T-cell (primary cell): ENCODE measurements around the gene C1orf21. TPM values are rescaled to one million over a fixed set of nuclear protein-coding genes. Genes with fewer than 3 reads are reported as not detected.

Source experiments
- ATAC-seq, 4 experiments: fragments of 200-7000 bp in 3 of 4; fragments of 150-1000 bp in 1 of 4; cut with Tn5 transposase; replicated peaks in 1 of 4; 1 replicate in 3 of 4; 2 replicates in 1 of 4; pipeline ENCODE4 v1.10.0; 2021; ENCODE audit warnings: moderate library complexity in 3 of 4, mild to moderate bottlenecking in 2 of 4, moderate number of reproducible peaks in 1 of 4
- CTCF ChIA-PET, 2 donors: fragments of 300-600 bp; sonication (Branson Sonifier 250); formaldehyde crosslinking; loops; one replicate each; lab custom pipeline; 2022; ENCODE audit warnings: antibody characterized with exemption in 2 of 2; lab: Charles Lee
- POLR2A ChIA-PET, 2 donors: fragments of 300-600 bp; sonication (Branson Sonifier 250); formaldehyde crosslinking; loops; one replicate each; lab custom pipeline; 2022; ENCODE audit warnings: antibody characterized with exemption in 2 of 2; lab: Charles Lee
- DNase-seq, 35 experiments: peaks; one replicate each; pipeline versions ENCODE4 v3.0.0 to v3.0.0-alpha.2; 2013 to 2023
- H3K27ac ChIP-seq: one replicate; pipeline ENCODE4 v1.5.1; 2013; ENCODE audit warnings: low read length
- H3K27me3 ChIP-seq, 2 experiments: replicated peaks in 1 of 2; 1 replicate in 1 of 2; 2 replicates in 1 of 2; pipeline versions ENCODE4 v1.6.1 to v1.7.0; 2013; ENCODE audit warnings: low read length in 1 of 2, mixed read lengths in 1 of 2; ENCODE audit not compliant: control insufficient read depth in 2 of 2, insufficient read depth in 2 of 2; ENCODE audit errors: extremely low read depth in 1 of 2
- H3K36me3 ChIP-seq, 2 donors: 1 replicate in 1 of 2; 2 replicates in 1 of 2; pipeline versions ENCODE4 v1.6.1 to v1.7.0; 2013; ENCODE audit warnings: low read length in 1 of 2; ENCODE audit not compliant: control insufficient read depth in 2 of 2, insufficient read depth in 1 of 2; ENCODE audit errors: extremely low read depth in 1 of 2
- H3K4me1 ChIP-seq, 2 experiments: 1 replicate in 1 of 2; 2 replicates in 1 of 2; pipeline versions ENCODE4 v1.6.1 to v1.7.0; 2013; ENCODE audit warnings: low read length in 2 of 2, mixed read lengths in 1 of 2; ENCODE audit not compliant: insufficient read depth in 2 of 2, control insufficient read depth in 1 of 2; ENCODE audit errors: extremely low read depth in 1 of 2
- H3K4me3 ChIP-seq, 2 donors: 1 replicate in 1 of 2; 2 replicates in 1 of 2; pipeline versions ENCODE4 v1.5.1 to v1.7.0; 2013; ENCODE audit warnings: mild to moderate bottlenecking in 2 of 2, low read length in 1 of 2, moderate library complexity in 1 of 2; ENCODE audit not compliant: control insufficient read depth in 1 of 2; ENCODE audit errors: extremely low read depth in 1 of 2
- H3K9me3 ChIP-seq: 2 replicates; pipeline ENCODE4 v1.7.0; 2013
- H3K27ac Mint-ChIP-seq, 2 donors: one replicate each; pipeline ENCODE4 v1.8.0; 2020 to 2021; ENCODE audit warnings: mild to moderate bottlenecking in 2 of 2, mixed read lengths in 2 of 2
- H3K27me3 Mint-ChIP-seq, 2 donors: one replicate each; pipeline ENCODE4 v1.8.0; 2021 to 2022; ENCODE audit warnings: mixed read lengths in 2 of 2
- H3K36me3 Mint-ChIP-seq: one replicate; pipeline ENCODE4 v1.8.0; 2021; ENCODE audit warnings: mixed read lengths
- H3K4me1 Mint-ChIP-seq, 3 donors: one replicate each; pipeline ENCODE4 v1.8.0; 2020 to 2022; ENCODE audit warnings: mixed read lengths in 3 of 3, mild to moderate bottlenecking in 1 of 3
- H3K4me3 Mint-ChIP-seq, 3 donors: one replicate each; pipeline ENCODE4 v1.8.0; 2020 to 2022; ENCODE audit warnings: mild to moderate bottlenecking in 3 of 3, mixed read lengths in 3 of 3, moderate library complexity in 3 of 3
- H3K9me3 Mint-ChIP-seq, 3 donors: one replicate each; pipeline ENCODE4 v1.8.0; 2020 to 2022; ENCODE audit warnings: mixed read lengths in 3 of 3
- WGBS: methylation state at CpG from one replicate; pipeline ENCODE4 v1.1.5; 2013; ENCODE audit warnings: missing lambda C conversion rate; ENCODE audit not compliant: insufficient coverage; 5-methylcytosine and 5-hydroxymethylcytosine counted together
- total RNA-seq, 35 experiments: library from RNA in 6 of 35; stranded (reverse) in 6 of 35; fragments of 120-200 nt in 1 of 35; gene quantifications; one replicate each; pipeline versions ENCODE4 v1.2.1 to v1.2.4 and lab custom pipeline; 2013 to 2026

The C1orf21 gene
- total RNA-seq, 5 donors from 2014 or later (not counting 1 experiment from before 2014, with no cell fraction given): 1.4 to 17.2 (median 5.9) TPM

DNA sequence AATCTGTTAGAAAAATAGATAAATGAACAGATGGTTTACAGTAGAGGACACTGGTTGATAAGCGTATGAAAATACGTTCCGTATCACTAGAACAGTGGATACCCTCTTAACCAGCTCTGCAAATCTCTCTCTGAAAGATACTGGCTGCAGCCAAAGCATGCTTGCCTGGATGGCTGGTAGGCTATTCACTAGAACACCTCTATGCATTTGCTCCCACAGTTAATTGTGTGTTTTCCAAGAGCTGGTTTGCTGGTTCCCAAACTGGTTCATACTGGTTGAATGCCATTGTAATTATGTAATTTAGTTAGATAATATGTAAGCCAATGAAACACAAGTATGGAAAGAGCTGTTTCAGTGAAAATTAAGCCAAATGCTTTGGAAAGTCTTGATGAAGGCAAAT lies 126.6 kb downstream of the C1orf21 start:
- WGBS: 100% methylated on average over 2 of the region's 3 CpGs
- ATAC-seq (no peak), DNase-seq (no peak)
- CTCF ChIA-PET: no interaction called here
- H3K4me3 Mint-ChIP-seq: no peak overlapping the region
- Histone ChIP-seq H3K4me1 (no peaks in the 10 kb centered on the region), H3K4me3 (no peak overlapping the region), H3K36me3 (no peaks in the 10 kb centered on the region), H3K27ac (no peak overlapping the region), H3K27me3 (no peaks in the 10 kb centered on the region), H3K9me3 (no peaks in the 10 kb centered on the region)
- H3K9me3 Mint-ChIP-seq: peaks cover 0 to 3% (median 0%) of the 10 kb centered on the region in 3 donors
- H3K27ac Mint-ChIP-seq: no peak overlapping the region
- peaks cover 5 to 6% of the 10 kb centered on the region in 2 donors for H3K27me3 Mint-ChIP-seq
- H3K36me3 Mint-ChIP-seq: no peaks in the 10 kb centered on the region
- POLR2A ChIA-PET: no interaction called here
- H3K4me1 Mint-ChIP-seq: no peaks in the 10 kb centered on the region

DNA sequence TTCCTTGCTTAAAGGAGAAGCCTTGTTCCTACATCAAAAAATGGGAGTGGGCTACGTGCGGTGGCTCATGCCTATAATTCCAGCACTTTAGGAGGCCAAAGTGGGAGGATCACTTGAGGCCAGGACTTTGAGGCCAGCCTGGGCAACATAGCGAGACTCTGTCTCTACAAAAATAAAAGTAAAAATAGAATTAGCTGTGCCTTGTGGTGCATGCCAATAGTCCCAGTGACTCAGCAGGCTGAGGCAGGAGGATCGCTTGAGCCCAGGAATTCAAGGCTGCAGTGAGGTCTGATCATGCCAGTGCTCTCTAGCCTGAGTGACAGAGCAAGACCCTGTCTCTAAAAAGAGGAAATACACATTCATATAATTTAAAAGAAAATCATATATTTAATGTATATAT lies 127.1 kb downstream of the C1orf21 start:
- Histone ChIP-seq H3K27ac (no peak overlapping the region), H3K4me1 (no peaks in the 10 kb centered on the region), H3K4me3 (no peak overlapping the region), H3K9me3 (no peaks in the 10 kb centered on the region), H3K36me3 (no peaks in the 10 kb centered on the region), H3K27me3 (no peaks in the 10 kb centered on the region)
- Mint-ChIP-seq H3K4me3 (no peak overlapping the region), H3K4me1 (no peaks in the 10 kb centered on the region), H3K27me3 (peaks cover 5 to 6% of the 10 kb centered on the region in 2 donors), H3K27ac (no peak overlapping the region), H3K9me3 (peaks cover 0 to 3% (median 0%) of the 10 kb centered on the region in 3 donors), H3K36me3 (no peaks in the 10 kb centered on the region)
- ChIA-PET CTCF (no interaction called here), POLR2A (no interaction called here)
- WGBS: 93% methylated on average over 3 of the region's 4 CpGs
- ATAC-seq (no peak), DNase-seq (no peak)

DNA sequence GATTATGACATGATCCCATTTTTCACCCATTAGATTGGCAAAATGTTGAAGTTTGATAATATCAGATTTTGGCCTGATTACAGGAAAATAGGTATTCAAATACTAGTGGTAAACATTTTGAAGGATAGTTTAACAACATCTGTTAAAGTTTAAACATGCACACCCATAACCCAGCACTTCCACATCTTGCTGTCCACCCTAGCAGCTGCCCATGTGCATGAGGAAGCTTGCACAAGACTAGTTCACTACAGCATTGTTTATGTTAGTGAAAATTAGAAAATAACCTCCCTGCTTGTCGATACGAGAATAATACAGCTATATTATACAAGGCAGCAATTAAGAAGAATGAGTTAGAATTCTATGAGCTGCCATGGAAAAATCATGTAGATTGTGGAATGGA lies 127.6 kb downstream of the C1orf21 start:
- no peak overlapping the region for H3K4me3 ChIP-seq

DNA sequence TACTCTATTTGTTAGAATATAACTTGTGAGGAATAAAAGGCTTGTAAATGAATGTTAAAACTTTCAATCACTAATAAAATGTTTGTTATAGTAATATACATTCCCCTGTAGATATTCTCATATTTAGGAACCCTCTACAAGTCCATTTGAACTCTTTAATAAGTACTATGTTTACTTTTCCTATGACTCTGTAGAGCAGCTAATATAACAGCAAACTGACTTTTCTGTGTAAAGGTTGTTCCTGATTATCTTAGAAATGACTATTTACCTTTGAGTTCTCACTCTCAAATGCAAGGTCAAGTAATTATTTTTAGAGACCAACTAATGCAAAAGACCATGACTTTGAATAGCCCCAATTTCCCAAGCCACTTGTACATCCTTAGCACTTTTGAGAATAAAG lies 130.3 kb downstream of the C1orf21 start:
- Mint-ChIP-seq H3K9me3 (peaks cover 0 to 3% (median 0%) of the 10 kb centered on the region in 3 donors), H3K27ac (no peak overlapping the region), H3K4me3 (no peak overlapping the region), H3K36me3 (no peaks in the 10 kb centered on the region), H3K4me1 (no peaks in the 10 kb centered on the region), H3K27me3 (peaks cover 2 to 5% of the 10 kb centered on the region in 2 donors)
- ChIA-PET CTCF (interaction anchor here in 1 of 2 donors (0.6 kb wide), 1 partner anchor 118 kb away, joined by 5 read pairs; no protein-coding TSS in a partner anchor), POLR2A (no interaction called here)
- Histone ChIP-seq H3K27ac (no peak overlapping the region), H3K4me1 (no peaks in the 10 kb centered on the region), H3K4me3 (no peak overlapping the region), H3K36me3 (no peaks in the 10 kb centered on the region), H3K27me3 (no peaks in the 10 kb centered on the region), H3K9me3 (no peaks in the 10 kb centered on the region)
- ATAC-seq: no peak
- no peak for DNase-seq

More for the DNA sequence above, 127.6 kb downstream of the C1orf21 start:
- POLR2A ChIA-PET: interaction anchor here in 1 of 2 donors (0.6 kb wide), 1 partner anchor 127 kb away, joined by 3 read pairs; no protein-coding TSS in a partner anchor
- DNase-seq (no peak), ATAC-seq (no peak)
- Histone ChIP-seq H3K36me3 (no peaks in the 10 kb centered on the region), H3K9me3 (no peaks in the 10 kb centered on the region), H3K4me1 (no peaks in the 10 kb centered on the region), H3K27me3 (no peaks in the 10 kb centered on the region), H3K27ac (no peak overlapping the region)
- Mint-ChIP-seq H3K4me1 (no peaks in the 10 kb centered on the region), H3K4me3 (no peak overlapping the region), H3K27me3 (peaks cover 2 to 5% of the 10 kb centered on the region in 2 donors), H3K27ac (no peak overlapping the region), H3K36me3 (no peaks in the 10 kb centered on the region), H3K9me3 (peaks cover 0 to 3% (median 0%) of the 10 kb centered on the region in 3 donors)
- CTCF ChIA-PET: no interaction called here
- WGBS: no CpG with 5 or more reads among the region's 2 CpGs

DNA sequence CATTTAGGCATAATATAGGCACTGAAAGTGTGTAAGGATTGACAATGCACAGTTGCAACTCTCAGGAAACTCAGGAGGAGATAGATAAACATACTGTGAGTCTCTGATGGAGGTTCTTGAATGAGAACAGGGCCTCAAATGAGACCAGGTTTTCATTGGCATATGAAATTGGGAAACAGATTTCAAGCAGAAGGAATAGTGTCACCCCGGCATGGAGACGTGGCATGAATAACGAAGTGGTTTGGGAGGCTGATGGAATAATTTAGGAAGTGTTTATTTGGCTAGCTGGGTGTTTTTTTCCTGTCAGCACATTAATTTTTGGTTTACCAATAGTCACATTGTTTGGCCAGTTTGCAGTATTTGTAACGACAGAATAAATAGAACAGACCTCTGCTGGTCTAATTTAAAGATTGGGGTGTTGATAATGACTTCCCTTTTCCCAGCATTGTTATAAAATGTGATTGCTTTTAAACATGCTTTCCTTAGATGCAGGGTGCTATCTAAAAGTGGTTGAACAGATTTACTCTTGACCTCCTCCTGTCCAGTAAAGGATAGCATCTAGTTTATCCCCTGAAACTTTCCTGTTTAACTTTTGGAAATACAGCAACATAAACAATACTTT lies 132.0 kb downstream of the C1orf21 start:
- H3K27ac Mint-ChIP-seq: no peak overlapping the region
- POLR2A ChIA-PET: no interaction called here
- H3K4me1 Mint-ChIP-seq: no peaks in the 10 kb centered on the region

DNA sequence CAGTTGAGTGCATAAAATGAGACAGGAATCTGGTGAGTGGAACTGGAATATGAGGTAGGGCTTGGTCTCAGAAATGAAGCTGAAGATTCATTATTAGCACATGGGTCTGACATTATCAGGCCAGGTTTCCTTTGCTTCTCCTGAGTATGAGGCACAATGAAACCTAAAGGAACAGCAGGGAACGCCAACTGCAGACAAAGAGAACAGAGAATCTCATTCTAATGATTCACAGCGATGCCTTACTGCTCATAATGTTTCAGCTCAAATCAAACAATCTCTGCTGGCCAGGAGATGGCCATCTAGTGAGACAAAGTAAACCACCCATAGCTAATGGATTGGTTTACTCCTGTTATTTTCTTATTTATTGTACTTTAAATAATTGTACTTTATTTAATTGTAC lies 133.5 kb downstream of the C1orf21 start:
- H3K9me3 Mint-ChIP-seq: peaks cover 0 to 3% (median 0%) of the 10 kb centered on the region in 3 donors
- CTCF ChIA-PET: no interaction called here
- POLR2A ChIA-PET: no interaction called here

More for the DNA sequence above, 132.0 kb downstream of the C1orf21 start:
- ATAC-seq (no peak), DNase-seq (no peak)
- H3K36me3 Mint-ChIP-seq: no peaks in the 10 kb centered on the region
- CTCF ChIA-PET: no interaction called here
- Histone ChIP-seq H3K4me1 (no peaks in the 10 kb centered on the region), H3K27ac (no peak overlapping the region), H3K36me3 (no peaks in the 10 kb centered on the region), H3K9me3 (no peaks in the 10 kb centered on the region), H3K27me3 (no peaks in the 10 kb centered on the region), H3K4me3 (no peak overlapping the region)
- no peak overlapping the region for H3K4me3 Mint-ChIP-seq
- H3K9me3 Mint-ChIP-seq: peaks cover 0 to 3% (median 0%) of the 10 kb centered on the region in 3 donors
- WGBS: 94% methylated on average over 3 of the region's 4 CpGs
- peaks cover 3 to 5% of the 10 kb centered on the region in 2 donors for H3K27me3 Mint-ChIP-seq

More for the DNA sequence above, 133.5 kb downstream of the C1orf21 start:
- DNase-seq: no peak
- WGBS: 67% methylated on average over 1 of the region's 2 CpGs
- Histone ChIP-seq H3K36me3 (no peaks in the 10 kb centered on the region), H3K27me3 (no peaks in the 10 kb centered on the region), H3K4me3 (no peak overlapping the region), H3K4me1 (no peaks in the 10 kb centered on the region), H3K27ac (no peak overlapping the region), H3K9me3 (no peaks in the 10 kb centered on the region)
- Mint-ChIP-seq H3K36me3 (no peaks in the 10 kb centered on the region), H3K4me3 (no peak overlapping the region), H3K4me1 (no peaks in the 10 kb centered on the region), H3K27me3 (peaks cover 4 to 5% of the 10 kb centered on the region in 2 donors), H3K27ac (no peak overlapping the region)
- ATAC-seq: no peak
